Osteoblast (primary cell): ENCODE results near the gene EIF4G3. TPM values are rescaled to one million over a fixed set of nuclear protein-coding genes. Genes with fewer than 3 reads are reported as not detected.
"Not testable (repeated sequence)": the region's sequence is repeated elsewhere in the genome, so short reads cannot be mapped to it uniquely, and the experiment has no call there.

ENCODE experiments used
- DNase-seq: peaks from one replicate; pipeline ENCODE4 v3.0.0; 2011; ENCODE audit warnings: low spot score, mixed read lengths; ENCODE audit not compliant: insufficient read length; ENCODE audit errors: missing footprints
- H2AFZ ChIP-seq: 2 replicates; pipeline ENCODE4 v1.6.0; 2011; ENCODE audit warnings: mild to moderate bottlenecking, low read length
- H3K27ac ChIP-seq: 2 replicates; pipeline ENCODE4 v1.5.1; 2011; ENCODE audit warnings: mild to moderate bottlenecking, low read depth, low read length, moderate library complexity
- H3K27me3 ChIP-seq: 2 replicates; pipeline ENCODE4 v1.6.0; 2012; ENCODE audit warnings: mild to moderate bottlenecking, control low read depth, inconsistent platforms, low read length, moderate library complexity; ENCODE audit not compliant: insufficient read depth
- H3K36me3 ChIP-seq: 2 replicates; pipeline ENCODE4 v1.5.1; 2011; ENCODE audit warnings: mild to moderate bottlenecking, low read length, control low read depth, moderate library complexity; ENCODE audit not compliant: insufficient read depth
- H3K4me1 ChIP-seq: 2 replicates; pipeline ENCODE4 v1.5.1; 2011; ENCODE audit warnings: mild to moderate bottlenecking, low read length, control low read depth, moderate library complexity; ENCODE audit not compliant: insufficient read depth
- H3K4me2 ChIP-seq: 2 replicates; pipeline ENCODE4 v1.6.0; 2011; ENCODE audit warnings: mild to moderate bottlenecking, low read length; ENCODE audit not compliant: insufficient read depth
- H3K4me3 ChIP-seq: fragments of 200-600 bp; sonication (generic); 3 replicates; pipeline ENCODE4 v1.5.1; 2012; ENCODE audit warnings: mild to moderate bottlenecking, low read length, inconsistent platforms; ENCODE audit not compliant: insufficient read depth
- H3K79me2 ChIP-seq: 2 replicates; pipeline ENCODE4 v1.6.0; 2012; ENCODE audit warnings: mild to moderate bottlenecking, low read length, control low read depth, inconsistent platforms; ENCODE audit not compliant: insufficient read depth
- H3K9me3 ChIP-seq: 2 replicates; pipeline ENCODE4 v1.5.1; 2011; ENCODE audit warnings: low read depth, low read length, control low read depth
- H4K20me1 ChIP-seq: 2 replicates; pipeline ENCODE4 v1.6.0; 2012; ENCODE audit warnings: mild to moderate bottlenecking, low read length, control low read depth; ENCODE audit not compliant: insufficient read depth
- CTCF ChIP-seq: IDR thresholded peaks from 2 replicates; pipeline ENCODE4 v1.5.1; 2011; ENCODE audit warnings: mild to moderate bottlenecking, low read depth, low read length, moderate library complexity; ENCODE audit errors: extremely low read depth
- total RNA-seq: library from RNA; depleted of rRNA; stranded (reverse); fragments of >200 nt; gene quantifications from 2 replicates; pipeline ENCODE4 v1.2.3, GENCODE V29; 2012

The EIF4G3 gene
- total RNA-seq, 1 donor, result 55.0 TPM

- H3K36me3 ChIP-seq, result no peaks in the 10 kb centered on the region
- no peak overlapping the region for H3K4me2 ChIP-seq
- H2AFZ ChIP-seq, result no peak overlapping the region
- no peak for TF ChIP-seq CTCF
- peaks cover 35% of the 10 kb centered on the region for H3K4me1 ChIP-seq
- no peaks in the 10 kb centered on the region for H3K27me3 ChIP-seq
- H4K20me1 ChIP-seq, result peaks cover 5% of the 10 kb centered on the region
- H3K9me3 ChIP-seq, result no peaks in the 10 kb centered on the region
- peaks cover 7% of the 10 kb centered on the region for H3K79me2 ChIP-seq
- H3K27ac ChIP-seq, result no peak overlapping the region
- DNase-seq, result no peak
- no peak overlapping the region for H3K4me3 ChIP-seq
Observed at GRCh38 chr1:20790785-20791184, 385.9 kb downstream of the EIF4G3 start.

- H3K4me1 ChIP-seq, result peaks cover 43% of the 10 kb centered on the region
- not testable (repeated sequence) for H3K27me3 ChIP-seq, H3K9me3 ChIP-seq, H3K4me2 ChIP-seq, H3K4me3 ChIP-seq, DNase-seq, H3K27ac ChIP-seq, H3K36me3 ChIP-seq, H2AFZ ChIP-seq
- H4K20me1 ChIP-seq, result peaks cover 17% of the 10 kb centered on the region
- H3K79me2 ChIP-seq, result peaks cover 19% of the 10 kb centered on the region
Observed at GRCh38 chr1:20789598-20789997, 387.1 kb downstream of the EIF4G3 start.

- H2AFZ ChIP-seq, result peak overlapping the region; percentile 85
- peak overlapping the region; percentile 88 for H3K4me2 ChIP-seq
- H4K20me1 ChIP-seq, result peaks cover 27% of the 10 kb centered on the region
- H3K9me3 ChIP-seq, result no peaks in the 10 kb centered on the region
- peaks cover 36% of the 10 kb centered on the region for H3K4me1 ChIP-seq
- H3K79me2 ChIP-seq, result peaks cover 34% of the 10 kb centered on the region
- H3K27ac ChIP-seq, result peak overlapping the region; percentile 90
- no peaks in the 10 kb centered on the region for H3K36me3 ChIP-seq
- no peak for TF ChIP-seq CTCF
- peak; percentile 86 for DNase-seq
- H3K4me3 ChIP-seq, result peak overlapping the region; percentile 97
- no peaks in the 10 kb centered on the region for H3K27me3 ChIP-seq
Observed at GRCh38 chr1:20787840-20788795, 388.6 kb downstream of the EIF4G3 start.

GRCh38 chr1:20787029-20787839, 389.5 kb downstream of the EIF4G3 start, which contains the start of gene HP1BP3:
Gene HP1BP3 (minus strand): TSS chr1:20787307. CDS start chr1:20780440, 6,867 bp downstream.
- Histone ChIP-seq H3K4me3 (peak within 1 kb of the TSS; percentile 97), H3K9me3 (no peaks in the 10 kb centered on the region), H4K20me1 (peaks cover 30% of the 10 kb centered on the region), H2AFZ (peak within 1 kb of the TSS; percentile 85), H3K79me2 (peaks cover 42% of the 10 kb centered on the region), H3K4me2 (peak within 1 kb of the TSS; percentile 89), H3K4me1 (peaks cover 28% of the 10 kb centered on the region), H3K36me3 (no peaks in the 10 kb centered on the region), H3K27me3 (no peaks in the 10 kb centered on the region), H3K27ac (peak within 1 kb of the TSS; percentile 90)
- TF ChIP-seq CTCF, result no peak
- peak; percentile 94 for DNase-seq
